Esophagus muscularis mucosa (tissue), 3 donors: ENCODE data around the gene EMP1.

Experiments
- CTCF ChIP-seq, 3 experiments: fragments of 200-600 bp in 2 of 3; fragments of 450-650 bp in 1 of 3; sonication (generic) in 2 of 3; IDR thresholded peaks; one replicate each; pipeline ENCODE4 v1.5.1; 2017 to 2019; ENCODE audit warnings: antibody characterized with exemption in 3 of 3, mild to moderate bottlenecking in 2 of 3, moderate library complexity in 1 of 3
- POLR2A ChIP-seq: fragments of 450-650 bp; IDR thresholded peaks from one replicate; pipeline ENCODE4 v1.6.1; 2017; ENCODE audit warnings: antibody characterized with exemption, moderate library complexity, mild to moderate bottlenecking, low read depth

GRCh38 chr12:13167906-13168305 is 28.6 kb upstream of the EMP1 start:
- TF ChIP-seq CTCF (IDR thresholded peaks at IDR 0.05) (no peak), POLR2A (no peak)
